Naive thymus-derived CD4-positive, alpha-beta T cell (primary cell): ENCODE data around the gene POU2AF1. TPM values are rescaled to one million over a fixed set of nuclear protein-coding genes. Genes with fewer than 3 reads are reported as not detected.

ENCODE experiments used
- ATAC-seq: fragments of 150-1000 bp; cut with Tn5 transposase; 2 replicates; pipeline ENCODE4 v1.10.0; 2021; ENCODE audit warnings: mild to moderate bottlenecking, moderate library complexity
- CTCF ChIA-PET: fragments of 350-600 bp; sonication (Branson Sonifier 250); formaldehyde crosslinking; loops from one replicate; lab custom pipeline; 2021; ENCODE audit warnings: antibody characterized with exemption; lab: Charles Lee
- POLR2A ChIA-PET: fragments of 350-600 bp; sonication (Branson Sonifier 250); formaldehyde crosslinking; loops from one replicate; lab custom pipeline; 2021; ENCODE audit warnings: antibody characterized with exemption, inconsistent platforms; lab: Charles Lee
- DNase-seq, 9 donors: peaks; one replicate each; pipeline versions ENCODE4 v3.0.0 to v3.0.0-alpha.2; 2020 to 2022; ENCODE audit warnings: mixed read lengths in 1 of 9
- H3K27ac ChIP-seq: one replicate; pipeline ENCODE4 v1.7.0; 2013; ENCODE audit warnings: mild to moderate bottlenecking, low read depth, low read length, moderate library complexity
- H3K27me3 ChIP-seq, 2 donors: one replicate each; pipeline ENCODE4 v1.7.0; 2013; ENCODE audit warnings: low read length in 2 of 2, mild to moderate bottlenecking in 2 of 2, moderate library complexity in 2 of 2; ENCODE audit not compliant: control insufficient read depth in 2 of 2, insufficient read depth in 2 of 2
- H3K36me3 ChIP-seq, 3 experiments: 1 replicate in 2 of 3; 2 replicates in 1 of 3; pipeline ENCODE4 v1.7.0; 2013; ENCODE audit warnings: low read length in 3 of 3, mild to moderate bottlenecking in 3 of 3, moderate library complexity in 1 of 3; ENCODE audit not compliant: insufficient read depth in 3 of 3, control insufficient read depth in 2 of 3
- H3K4me1 ChIP-seq, 2 donors: one replicate each; pipeline ENCODE4 v1.7.0; 2013; ENCODE audit warnings: low read length in 2 of 2, mild to moderate bottlenecking in 2 of 2, moderate library complexity in 1 of 2; ENCODE audit not compliant: control insufficient read depth in 2 of 2, insufficient read depth in 2 of 2
- H3K4me3 ChIP-seq: 2 replicates; pipeline ENCODE4 v1.7.0; 2013; ENCODE audit warnings: mild to moderate bottlenecking, low read length
- H3K9me3 ChIP-seq, 3 experiments: 1 replicate in 2 of 3; 2 replicates in 1 of 3; pipeline ENCODE4 v1.7.0; 2013; ENCODE audit warnings: low read length in 3 of 3; ENCODE audit not compliant: control insufficient read depth in 2 of 3
- H3K27ac Mint-ChIP-seq, 9 donors: one replicate each; pipeline ENCODE4 v1.8.0; 2020 to 2022; ENCODE audit warnings: mixed read lengths in 9 of 9, mild to moderate bottlenecking in 8 of 9, moderate library complexity in 5 of 9, inconsistent platforms in 2 of 9
- H3K27me3 Mint-ChIP-seq, 5 donors: one replicate each; pipeline ENCODE4 v1.8.0; 2021 to 2022; ENCODE audit warnings: mixed read lengths in 5 of 5, mild to moderate bottlenecking in 1 of 5
- H3K36me3 Mint-ChIP-seq, 5 donors: one replicate each; pipeline ENCODE4 v1.8.0; 2020 to 2022; ENCODE audit warnings: mixed read lengths in 5 of 5, mild to moderate bottlenecking in 3 of 5, inconsistent platforms in 1 of 5
- H3K4me1 Mint-ChIP-seq, 7 donors: one replicate each; pipeline ENCODE4 v1.8.0; 2020 to 2022; ENCODE audit warnings: mixed read lengths in 7 of 7, mild to moderate bottlenecking in 3 of 7, inconsistent platforms in 1 of 7
- H3K4me3 Mint-ChIP-seq, 10 donors: one replicate each; pipeline ENCODE4 v1.8.0; 2020 to 2022; ENCODE audit warnings: mild to moderate bottlenecking in 10 of 10, mixed read lengths in 10 of 10, moderate library complexity in 6 of 10, inconsistent platforms in 2 of 10
- H3K9me3 Mint-ChIP-seq, 11 donors: one replicate each; pipeline ENCODE4 v1.8.0; 2020 to 2022; ENCODE audit warnings: mixed read lengths in 11 of 11, mild to moderate bottlenecking in 4 of 11, inconsistent platforms in 1 of 11, moderate library complexity in 1 of 11
- intact Hi-C, 2 donors: fragments of 100-400 bp; cut with micrococcal nuclease; formaldehyde crosslinking; loops; one replicate each; pipeline ENCODE4 v1.15.1; 2023
- polyA plus RNA-seq, 2 donors: library from polyadenylated mRNA; unstranded; fragments of 300-500 nt; fragmentation: Illumina TruSeq; gene quantifications; one replicate each; pipeline ENCODE4 v1.2.3, GENCODE V29; 2021
- total RNA-seq, 6 experiments: library from RNA in 5 of 6; stranded (reverse) in 5 of 6; gene quantifications; 1 replicate in 5 of 6; 2 replicates in 1 of 6; pipeline ENCODE4 v1.2.3 and lab custom pipeline; 2021 to 2026

Gene POU2AF1
- total and polyA plus RNA-seq, 7 experiments from 2014 or later = 0.45 to 11.3 (median 1.4) TPM

DNA sequence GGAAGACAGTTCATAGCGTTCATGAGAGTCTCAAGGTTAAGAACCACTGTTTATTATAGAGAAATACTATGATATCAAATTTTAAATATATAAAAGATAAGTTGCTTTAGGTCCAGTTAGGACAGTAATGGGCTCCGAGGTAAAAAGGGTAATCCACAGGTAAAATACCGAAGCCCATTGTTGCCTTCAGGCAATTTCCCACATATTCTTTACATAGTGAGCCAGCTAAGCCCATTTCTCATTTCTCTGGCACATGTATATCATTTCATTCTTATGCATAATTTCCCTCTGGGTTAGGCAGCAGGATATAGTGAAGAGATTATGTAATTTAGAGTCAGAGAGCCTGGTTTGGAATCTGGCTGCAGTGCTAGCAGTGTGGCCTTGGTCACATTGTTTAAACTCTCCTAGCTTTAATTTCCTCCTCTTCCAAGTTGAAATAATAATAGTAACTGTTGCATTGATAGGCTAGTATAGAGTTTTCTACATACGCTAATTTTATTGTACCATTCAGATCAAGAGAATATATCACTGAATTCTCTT lies 7.6 kb upstream of the POU2AF1 start:
- H3K4me1 ChIP-seq = no peaks in the 10 kb centered on the region
- intact Hi-C loops = no loop called here
- ATAC-seq (no peak), DNase-seq (no peak)
- H3K27me3 Mint-ChIP-seq = no peaks in the 10 kb centered on the region
- H3K4me1 Mint-ChIP-seq = peaks cover 0 to 9% (median 5%) of the 10 kb centered on the region in 7 donors
- no peak overlapping the region for H3K27ac Mint-ChIP-seq
- POLR2A ChIA-PET = interaction anchor here (0.6 kb wide), 1 partner anchor 35 kb away, joined by 3 read pairs; no protein-coding TSS in a partner anchor
- CTCF ChIA-PET = no interaction called here
- H3K27ac ChIP-seq = no peak overlapping the region
- H3K36me3 ChIP-seq = no peaks in the 10 kb centered on the region
- H3K36me3 Mint-ChIP-seq = no peaks in the 10 kb centered on the region
- H3K27me3 ChIP-seq = no peaks in the 10 kb centered on the region
- H3K4me3 Mint-ChIP-seq = no peak overlapping the region
- H3K9me3 ChIP-seq = no peaks in the 10 kb centered on the region
- H3K9me3 Mint-ChIP-seq = peaks cover 0 to 12% (median 2%) of the 10 kb centered on the region in 11 donors
- H3K4me3 ChIP-seq = no peak overlapping the region

DNA sequence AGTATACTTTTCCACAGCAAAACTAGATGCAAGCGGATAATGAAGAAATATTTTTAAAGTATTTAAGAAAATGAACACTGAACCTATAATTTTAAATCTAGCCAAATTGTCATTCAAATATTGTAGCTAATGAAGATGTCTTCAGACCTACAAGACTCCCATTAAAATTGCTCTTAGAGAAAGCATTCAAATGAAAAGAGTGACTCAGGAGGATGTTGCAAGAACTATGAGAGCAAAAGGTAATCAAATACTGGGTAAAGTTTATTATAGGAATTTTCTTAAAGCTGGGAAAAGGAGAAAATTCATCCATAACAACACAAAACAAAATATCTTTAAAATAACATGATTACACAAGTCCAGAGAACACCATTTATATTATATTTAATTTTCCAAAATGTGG lies 5.4 kb upstream of the POU2AF1 start:
- no peaks in the 10 kb centered on the region for H3K36me3 Mint-ChIP-seq
- peaks cover 0 to 3% (median 0%) of the 10 kb centered on the region in 5 donors for H3K27me3 Mint-ChIP-seq
- ChIA-PET CTCF (no interaction called here), POLR2A (no interaction called here)
- H3K27ac Mint-ChIP-seq = no peak overlapping the region
- H3K4me3 Mint-ChIP-seq = no peak overlapping the region
- peaks cover 0 to 10% of the 10 kb centered on the region in 2 donors for H3K4me1 ChIP-seq
- H3K4me3 ChIP-seq = no peak overlapping the region
- no peaks in the 10 kb centered on the region for H3K27me3 ChIP-seq
- ATAC-seq (no peak), DNase-seq (no peak)
- no peaks in the 10 kb centered on the region for H3K36me3 ChIP-seq
- H3K27ac ChIP-seq = no peak overlapping the region
- H3K4me1 Mint-ChIP-seq = peaks cover 7 to 22% (median 17%) of the 10 kb centered on the region in 7 donors
- H3K9me3 ChIP-seq = no peaks in the 10 kb centered on the region
- peaks cover 0 to 12% (median 2%) of the 10 kb centered on the region in 11 donors for H3K9me3 Mint-ChIP-seq
- intact Hi-C loops = no loop called here

DNA sequence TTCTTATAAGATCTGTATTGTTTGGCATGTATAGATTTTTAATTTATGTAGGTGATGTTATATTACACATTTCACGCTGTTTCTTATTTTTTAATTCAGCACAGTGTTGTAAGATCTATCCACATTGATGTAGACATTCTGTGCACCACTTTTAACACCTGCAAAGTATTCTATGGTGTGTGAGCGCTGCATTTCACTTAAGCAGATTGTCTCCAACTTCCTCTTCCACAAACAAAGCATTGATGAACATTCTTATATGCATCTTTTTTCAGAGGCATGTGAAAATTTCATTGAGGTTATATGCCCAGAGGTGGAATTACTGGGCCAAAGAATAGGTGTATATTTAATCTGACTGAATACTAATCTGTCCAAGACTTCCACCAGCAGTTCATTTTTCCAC lies 3.4 kb upstream of the POU2AF1 start:
- DNase-seq (no peak), ATAC-seq (no peak)
- H3K27me3 ChIP-seq = no peaks in the 10 kb centered on the region
- intact Hi-C loops = no loop called here
- Mint-ChIP-seq H3K4me1 (peaks cover 7 to 40% (median 30%) of the 10 kb centered on the region in 7 donors), H3K27ac (peak overlapping the region in 5 of 9 donors; percentile 8 to 67 (median 41)), H3K27me3 (peaks cover 0 to 3% (median 0%) of the 10 kb centered on the region in 5 donors), H3K9me3 (peaks cover 0 to 12% (median 2%) of the 10 kb centered on the region in 11 donors), H3K4me3 (no peak overlapping the region), H3K36me3 (no peaks in the 10 kb centered on the region)
- no peaks in the 10 kb centered on the region for H3K9me3 ChIP-seq
- ChIA-PET CTCF (no interaction called here), POLR2A (no interaction called here)
- no peak overlapping the region for H3K4me3 ChIP-seq
- no peak overlapping the region for H3K27ac ChIP-seq
- H3K36me3 ChIP-seq = no peaks in the 10 kb centered on the region
- H3K4me1 ChIP-seq = peaks cover 0 to 19% of the 10 kb centered on the region in 2 donors

DNA sequence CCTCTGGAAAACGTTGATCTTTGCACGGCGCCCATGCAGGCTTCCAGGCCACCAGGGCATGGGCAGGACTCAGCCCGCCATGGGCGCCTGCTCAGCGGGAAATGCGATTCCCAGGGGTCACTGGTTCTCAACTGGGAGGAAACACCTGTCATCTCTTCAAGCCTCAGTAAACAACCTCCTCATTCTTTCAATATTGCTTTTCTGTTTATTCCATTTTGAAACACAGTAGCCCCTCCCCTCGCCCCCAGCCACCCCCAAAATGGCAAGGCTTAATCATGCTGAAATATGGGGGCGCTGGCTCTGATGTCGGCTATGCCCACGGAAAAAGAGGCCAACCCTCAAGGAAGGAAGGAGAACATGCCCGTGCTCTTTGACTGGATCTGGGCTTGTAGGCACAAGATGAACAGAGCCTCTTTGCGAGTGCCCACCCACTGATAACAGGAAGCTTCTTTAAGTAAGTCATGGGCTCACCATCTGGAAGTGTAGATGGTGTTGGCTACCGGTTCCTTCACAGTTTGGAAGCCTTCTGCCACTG lies 594 bp upstream of the POU2AF1 start:
- Mint-ChIP-seq H3K27ac (peak overlapping the region; percentile 44 to 99 (median 95)), H3K9me3 (peaks cover 0 to 6% (median 0%) of the 10 kb centered on the region in 11 donors), H3K4me3 (peak overlapping the region; percentile 73 to 89 (median 84)), H3K36me3 (no peaks in the 10 kb centered on the region), H3K4me1 (peaks cover 7 to 50% (median 42%) of the 10 kb centered on the region in 7 donors), H3K27me3 (peaks cover 0 to 3% (median 0%) of the 10 kb centered on the region in 5 donors)
- H3K27me3 ChIP-seq = no peaks in the 10 kb centered on the region
- peak overlapping the region; percentile 58 for H3K27ac ChIP-seq
- POLR2A ChIA-PET = interaction anchor here (0.8 to 1.4 kb wide), 5 partner anchors 9 to 950 kb away, joined by 3 to 9 read pairs (median 3); partner anchors contain the start of genes FDX1 and PTS
- no peak for ATAC-seq
- H3K36me3 ChIP-seq = no peaks in the 10 kb centered on the region
- CTCF ChIA-PET = no interaction called here
- peaks cover 0 to 19% of the 10 kb centered on the region in 2 donors for H3K4me1 ChIP-seq
- H3K4me3 ChIP-seq = peak overlapping the region; percentile 39
- peak in 2 of 9 donors; percentile 4 to 20 for DNase-seq
- H3K9me3 ChIP-seq = no peaks in the 10 kb centered on the region
- intact Hi-C loops = loop anchor here (1.0 to 10.0 kb wide), 11 partner anchors 33 to 1938 kb away; partner anchors contain the start of genes PPP2R1B (in 2 of the 2) and SIK2 (in 1 of the 2)

DNA sequence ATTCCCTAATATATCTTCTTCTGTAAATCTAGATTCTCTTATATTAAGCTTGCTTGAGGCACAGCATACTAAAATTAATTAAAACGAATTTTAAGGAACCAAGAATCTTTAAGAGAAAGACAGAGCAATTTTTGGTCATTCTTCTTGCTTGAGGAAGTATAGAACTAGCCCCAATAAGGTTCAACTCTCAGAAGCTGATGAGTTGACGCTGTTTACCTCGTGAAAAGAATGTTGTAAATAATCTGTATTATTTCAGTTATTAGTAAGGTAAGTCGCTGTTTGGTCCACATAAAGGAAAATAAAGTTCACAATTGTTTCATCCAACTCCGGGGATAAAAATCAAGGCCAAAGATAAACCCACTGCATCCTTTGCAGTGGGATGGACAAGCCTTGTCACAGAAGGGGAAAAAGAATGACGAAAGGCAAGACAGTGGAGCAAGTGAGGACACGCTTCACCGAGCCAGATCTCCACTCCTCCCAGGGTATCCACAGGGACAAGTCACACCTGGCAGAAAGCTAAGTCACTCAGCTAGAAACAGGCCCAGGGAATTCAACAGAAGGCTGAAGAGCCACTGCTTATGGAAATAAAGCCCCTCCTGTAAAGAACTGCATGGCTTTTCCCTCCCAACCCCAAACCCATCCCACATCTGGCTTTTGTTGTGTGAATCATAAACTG lies 752 bp downstream of the POU2AF1 start:
- Mint-ChIP-seq H3K36me3 (no peaks in the 10 kb centered on the region), H3K27me3 (peaks cover 0 to 3% (median 0%) of the 10 kb centered on the region in 5 donors), H3K9me3 (no peaks in the 10 kb centered on the region), H3K4me3 (peak overlapping the region; percentile 73 to 89 (median 84)), H3K4me1 (peaks cover 7 to 50% (median 42%) of the 10 kb centered on the region in 7 donors), H3K27ac (peak overlapping the region; percentile 85 to 99 (median 95))
- Histone ChIP-seq H3K27ac (peak overlapping the region; percentile 58), H3K4me1 (peaks cover 0 to 19% of the 10 kb centered on the region in 2 donors), H3K36me3 (no peaks in the 10 kb centered on the region), H3K4me3 (peak overlapping the region; percentile 39), H3K9me3 (no peaks in the 10 kb centered on the region), H3K27me3 (no peaks in the 10 kb centered on the region)
- ChIA-PET CTCF (interaction anchor here (0.7 to 0.9 kb wide), 2 partner anchors 68 to 96 kb away, joined by 4 to 5 read pairs; no protein-coding TSS in a partner anchor), POLR2A (interaction anchor here (1.0 to 1.4 kb wide), 3 partner anchors 68 to 949 kb away, joined by 3 to 9 read pairs (median 7); partner anchors contain the start of genes FDX1 and PTS)
- intact Hi-C loops = loop anchor here (2.0 to 10.0 kb wide), 10 partner anchors 34 to 1939 kb away; partner anchors contain the start of genes PPP2R1B (in 1 of the 2) and SIK2 (in 1 of the 2)
- ATAC-seq (no peak), DNase-seq (no peak)

DNA sequence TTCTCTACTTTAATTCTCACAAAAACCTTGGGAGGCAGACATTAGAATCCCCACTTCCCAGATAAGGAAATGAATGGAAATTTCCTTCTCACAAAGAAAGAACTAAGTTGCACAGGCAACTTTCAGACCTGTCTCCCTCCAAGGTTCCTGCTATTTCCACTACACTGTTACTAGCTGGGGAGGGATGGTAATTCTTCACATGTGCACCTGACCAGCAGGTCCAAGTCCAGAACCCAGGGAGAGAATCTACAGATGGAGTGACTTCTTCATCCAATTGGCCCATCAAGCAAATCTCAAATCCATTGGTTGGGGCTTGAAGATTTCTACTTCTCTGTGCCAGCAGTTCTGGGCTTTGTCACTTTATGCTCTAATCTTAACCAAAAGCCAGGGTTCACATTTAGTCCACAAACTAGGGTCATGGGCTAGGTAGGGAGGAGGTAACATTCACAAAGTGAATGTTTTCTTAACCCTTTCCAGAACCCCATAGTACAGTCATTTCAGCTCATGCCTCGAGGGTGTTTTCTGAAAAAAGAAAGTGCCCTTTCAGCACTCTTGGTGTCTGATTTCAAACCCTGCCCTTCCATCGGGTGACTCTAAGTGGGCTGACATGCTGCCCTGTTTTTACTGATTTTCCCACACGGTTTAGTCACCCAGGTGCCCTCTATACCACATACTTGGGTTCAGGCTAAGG lies 2.7 kb downstream of the POU2AF1 start:
- ATAC-seq = no peak
- H3K27ac ChIP-seq = no peak overlapping the region
- no peaks in the 10 kb centered on the region for H3K9me3 Mint-ChIP-seq
- POLR2A ChIA-PET = no interaction called here
- H3K4me3 ChIP-seq = no peak overlapping the region
- DNase-seq = peak in 1 of 9 donors; percentile 48
- peak overlapping the region in 8 of 9 donors; percentile 58 to 98 (median 76) for H3K27ac Mint-ChIP-seq
- intact Hi-C loops = loop anchor here (5.0 to 10.0 kb wide), 6 partner anchors 36 to 1941 kb away; partner anchors contain the start of gene PPP2R1B (in 1 of the 2)
- CTCF ChIA-PET = no interaction called here
- no peaks in the 10 kb centered on the region for H3K36me3 Mint-ChIP-seq
- H3K4me1 Mint-ChIP-seq = peaks cover 7 to 59% (median 42%) of the 10 kb centered on the region in 7 donors
- H3K27me3 ChIP-seq = no peaks in the 10 kb centered on the region
- no peaks in the 10 kb centered on the region for H3K36me3 ChIP-seq
- H3K4me1 ChIP-seq = peaks cover 0 to 19% of the 10 kb centered on the region in 2 donors
- H3K9me3 ChIP-seq = no peaks in the 10 kb centered on the region
- H3K4me3 Mint-ChIP-seq = peak overlapping the region in 1 of 10 donors; percentile 22
- peaks cover 0 to 3% (median 0%) of the 10 kb centered on the region in 5 donors for H3K27me3 Mint-ChIP-seq
